Measurements from ENCODE around the gene AOAH.

- no peak for TF ChIP-seq CTCF (IDR thresholded peaks at IDR 0.05; ENCODE audit: insufficient read depth, low read length)
- TF ChIP-seq GABPA (IDR thresholded peaks at IDR 0.05; ENCODE audit: low read depth), result no peak
Observed at GRCh38 chr7:36464271-36464670, 260.0 kb downstream of the AOAH start.
